Gastrocnemius medialis (tissue), 4 donors: Measurements from ENCODE around the gene CNNM2.

Source experiments
- CTCF ChIP-seq, 5 experiments: fragments of 450-650 bp in 3 of 5; fragments of 200-600 bp in 2 of 5; sonication (generic) in 2 of 5; IDR thresholded peaks in 4 of 5; conservative IDR thresholded peaks in 1 of 5; 1 replicate in 4 of 5; 2 replicates in 1 of 5; pipeline ENCODE4 v1.5.1; 2016 to 2019; ENCODE audit warnings: antibody characterized with exemption in 5 of 5, mild to moderate bottlenecking in 3 of 5, moderate library complexity in 3 of 5
- POLR2A ChIP-seq, 2 donors: fragments of 450-650 bp; IDR thresholded peaks; one replicate each; pipeline ENCODE4 v1.6.1; 2017; ENCODE audit warnings: antibody characterized with exemption in 2 of 2, mild to moderate bottlenecking in 2 of 2, moderate library complexity in 2 of 2

DNA sequence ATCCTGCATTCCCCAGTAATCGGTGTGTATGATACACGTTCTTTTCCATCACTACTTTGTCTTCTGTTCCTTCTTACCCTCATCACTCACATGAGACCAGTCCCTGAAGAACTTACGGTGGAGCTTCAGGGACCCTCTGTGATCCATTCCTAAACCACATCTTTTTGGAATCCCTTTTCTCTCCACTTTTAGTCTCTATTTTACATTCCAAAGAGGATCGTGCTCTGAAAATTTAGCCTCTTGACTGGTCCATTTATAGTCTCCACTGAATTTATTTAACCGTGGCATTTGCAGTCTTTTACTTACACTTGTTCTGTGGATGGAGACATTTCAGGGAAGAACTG lies 165.9 kb downstream of the CNNM2 start:
- TF ChIP-seq CTCF (IDR thresholded peaks at IDR 0.05 in 4 of 5, conservative IDR thresholded peaks at IDR 0.05 in 1 of 5) = no peak
- no peak for TF ChIP-seq POLR2A (IDR thresholded peaks at IDR 0.05)
